ENCODE results near the gene CMTM2. TPM values are rescaled to one million over a fixed set of nuclear protein-coding genes. Genes with fewer than 3 reads are reported as not detected.

Gene CMTM2
- total and polyA plus RNA-seq, 9 of the 15 experiments (the other 6 are each of a cell fraction or from before 2014, with no cell fraction given) = not detected

- TF ChIP-seq, protein P1, sequence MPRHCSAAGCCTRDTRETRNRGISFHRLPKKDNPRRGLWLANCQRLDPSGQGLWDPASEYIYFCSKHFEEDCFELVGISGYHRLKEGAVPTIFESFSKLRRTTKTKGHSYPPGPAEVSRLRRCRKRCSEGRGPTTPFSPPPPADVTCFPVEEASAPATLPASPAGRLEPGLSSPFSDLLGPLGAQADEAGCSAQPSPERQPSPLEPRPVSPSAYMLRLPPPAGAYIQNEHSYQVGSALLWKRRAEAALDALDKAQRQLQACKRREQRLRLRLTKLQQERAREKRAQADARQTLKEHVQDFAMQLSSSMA (CRISPR knock-in tag; IDR thresholded peaks at IDR 0.05) = peak; percentile 51; the same call in 1 of the 2 replicates
- TF ChIP-seq NFRKB (IDR thresholded peaks at IDR 0.05; ENCODE audit: low read depth) (0 out of 2 replicates have a peak, but pooled peaks have one; percentile 85), ZSCAN29 (IDR thresholded peaks at IDR 0.05) (no peak), ETV6 (IDR thresholded peaks at IDR 0.05; ENCODE audit: borderline replicate concordance in 1 of 2, low read depth in 2 of 2, low read length in 1 of 2) (no peak), ETV6 (CRISPR knock-in tag; IDR thresholded peaks at IDR 0.05; ENCODE audit: borderline replicate concordance) (0 out of 2 replicates have a peak, but pooled peaks have one; percentile 36), IRF9 (tag; IDR thresholded peaks at IDR 0.05) (no peak), HNRNPUL1 (IDR thresholded peaks at IDR 0.05; ENCODE audit: low read length) (no peak), CCAR2 (IDR thresholded peaks at IDR 0.05; ENCODE audit: low read depth, low read length) (no peak), KLF1 (tag; IDR thresholded peaks at IDR 0.05) (no peak), ZNF644 (tag; IDR thresholded peaks at IDR 0.05; ENCODE audit: low read depth) (no peak), FOXA1 (IDR thresholded peaks at IDR 0.05; ENCODE audit: borderline replicate concordance) (no peak), ZNF584 (CRISPR knock-in tag; IDR thresholded peaks at IDR 0.05; ENCODE audit: low read depth) (no peak), CSDE1 (IDR thresholded peaks at IDR 0.05) (no peak), ZNF174 (CRISPR knock-in tag; IDR thresholded peaks at IDR 0.05) (no peak), NR2C2 (CRISPR knock-in tag; IDR thresholded peaks at IDR 0.05) (no peak), NR2C2 (tag; IDR thresholded peaks at IDR 0.05) (no peak), BRF1 (IDR thresholded peaks at IDR 0.05; ENCODE audit: borderline replicate concordance, extremely low read depth, insufficient read length) (no peak), COPS2 (conservative IDR thresholded peaks at IDR 0.05) (no peak), ETV5 (CRISPR knock-in tag; IDR thresholded peaks at IDR 0.05; ENCODE audit: low read depth) (no peak), NELFE (IDR thresholded peaks at IDR 0.05; ENCODE audit: insufficient read depth, insufficient read length) (no peak), MCM7 (IDR thresholded peaks at IDR 0.05) (no peak), ZNF41 (CRISPR knock-in tag; conservative IDR thresholded peaks at IDR 0.05) (no peak), KLF13 (tag; IDR thresholded peaks at IDR 0.05; ENCODE audit: borderline replicate concordance, low read depth) (no peak), ZSCAN32 (CRISPR knock-in tag; IDR thresholded peaks at IDR 0.05) (no peak), TGIF2 (CRISPR knock-in tag; IDR thresholded peaks at IDR 0.05) (no peak), ZNF75A (CRISPR knock-in tag; IDR thresholded peaks at IDR 0.05) (no peak), ZEB2 (IDR thresholded peaks at IDR 0.05) (no peak), ELF1 (tag; IDR thresholded peaks at IDR 0.05) (peak; percentile 25; the same call in 1 of the 2 replicates), HDGF (IDR thresholded peaks at IDR 0.05) (no peak), BDP1 (IDR thresholded peaks at IDR 0.05; ENCODE audit: insufficient read depth, insufficient read length) (no peak), GABPA (tag; conservative IDR thresholded peaks at IDR 0.05; ENCODE audit: low read depth) (peak; percentile 50), ZBTB12 (CRISPR knock-in tag; IDR thresholded peaks at IDR 0.05) (no peak)
These were observed 27.4 kb upstream of the CMTM2 start (continued) for GRCh38 chr16:66551788-66552285.

Measured in K562 (cell line).